GM04503 (cell line): ENCODE measurements around the gene PEAR1.
"Not testable (repeated sequence)": the region's sequence is repeated elsewhere in the genome, so short reads cannot be mapped to it uniquely, and the experiment has no call there.

Experiments
- DNase-seq: peaks from one replicate; pipeline ENCODE4 v3.0.0-alpha.2; 2012; ENCODE audit warnings: low read depth

The PEAR1 gene

DNA sequence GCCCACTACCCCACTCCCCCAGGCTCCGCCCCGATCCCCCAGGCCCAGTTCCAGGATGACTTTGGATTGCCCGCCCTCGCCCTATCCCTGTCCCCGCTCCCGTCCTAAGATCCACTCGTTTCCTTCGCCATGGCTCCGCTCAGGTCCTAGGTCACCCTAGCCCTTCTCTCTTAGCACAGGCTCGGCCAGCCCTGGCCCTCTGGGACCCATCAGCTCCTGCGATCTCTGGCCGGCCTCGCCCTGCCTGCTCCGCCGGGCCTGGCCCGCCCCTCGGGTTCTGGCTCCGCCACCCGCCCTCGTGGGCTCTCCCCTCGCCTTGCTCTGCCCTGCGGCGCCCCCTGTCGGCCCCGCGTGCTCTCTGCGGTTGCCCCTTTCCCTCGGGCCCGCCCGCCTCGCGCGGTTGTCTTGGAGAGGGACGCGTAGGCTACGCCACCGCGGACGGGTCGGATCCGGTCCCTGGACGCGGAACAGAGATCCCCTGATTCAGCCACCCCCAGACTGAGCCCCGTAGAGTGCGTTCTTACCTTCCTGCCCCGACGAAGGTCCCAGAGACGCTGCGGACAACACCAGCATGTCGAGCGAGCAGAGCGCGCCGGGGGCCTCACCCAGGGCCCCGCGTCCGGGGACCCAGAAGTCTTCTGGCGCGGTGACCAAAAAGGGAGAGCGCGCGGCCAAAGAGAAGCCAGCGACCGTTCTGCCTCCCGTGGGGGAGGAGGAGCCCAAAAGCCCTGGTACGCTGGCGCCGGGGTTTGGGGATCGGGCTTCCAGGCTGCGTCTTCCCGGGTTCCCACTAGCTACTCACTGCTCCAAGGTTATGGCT lies 26.9 kb downstream of the PEAR1 start, which contains the start of gene LRRC71:
TSS of gene LRRC71 (plus strand) at position 400 of the 820 bp plus-strand sequence. CDS start at position 572, 172 bp downstream.
- no peak for DNase-seq

DNA sequence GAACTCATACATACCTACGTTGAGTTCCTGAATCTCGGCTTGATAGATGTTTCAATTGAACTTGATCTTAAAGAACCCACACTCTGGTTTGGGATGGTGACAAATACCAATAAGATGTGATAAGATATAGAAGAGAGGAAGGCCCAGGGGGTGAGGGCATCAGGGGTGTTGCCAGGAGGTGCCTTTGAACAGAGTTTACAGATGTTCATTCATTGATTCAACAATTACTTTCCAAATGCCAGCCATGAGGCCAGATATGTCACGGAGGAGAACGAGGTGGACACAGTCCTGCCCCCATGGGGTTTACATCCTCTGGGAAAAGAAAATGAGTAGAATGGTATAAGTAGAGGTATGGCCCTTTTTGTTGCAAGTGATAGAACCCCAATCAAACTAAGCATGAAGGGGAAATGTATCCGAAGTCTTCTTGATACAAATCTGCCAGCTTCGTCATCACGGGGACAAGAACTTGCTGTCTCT lies 27.6 kb downstream of the PEAR1 start:
- no peak for DNase-seq

DNA sequence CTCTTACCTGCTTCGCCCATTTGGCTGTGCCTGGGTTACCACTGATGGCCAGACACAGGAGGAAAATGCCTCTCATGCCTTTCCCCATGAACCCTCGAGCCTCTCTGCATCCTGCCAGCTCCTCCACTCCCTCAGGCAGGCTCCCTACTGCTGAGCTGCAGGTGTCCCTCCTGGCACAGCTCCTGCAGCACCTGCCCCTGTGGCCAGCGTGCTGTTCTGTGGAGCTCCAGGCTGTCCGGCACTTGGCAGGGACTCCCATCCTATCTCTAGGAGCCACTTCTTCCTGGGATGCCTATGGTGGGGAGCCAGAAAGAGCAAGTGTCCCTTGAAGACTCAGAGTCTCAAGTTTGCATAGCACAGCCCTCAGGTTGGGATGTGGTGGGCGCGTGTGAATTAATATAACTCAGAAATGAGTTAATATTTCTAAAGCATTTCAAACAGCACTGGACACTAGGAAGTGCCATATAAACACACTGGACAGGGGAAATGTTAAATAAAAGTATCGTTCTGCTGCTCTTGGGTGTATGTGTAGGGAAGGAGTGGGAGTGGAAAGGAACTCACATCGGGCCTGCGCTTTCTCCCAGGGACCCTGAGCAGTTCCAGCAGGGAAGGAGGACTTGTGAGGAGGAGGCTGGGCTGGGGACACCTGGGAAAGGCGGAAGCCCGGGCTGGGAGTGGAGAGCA lies 29.6 kb downstream of the PEAR1 start:
- no peak for DNase-seq

DNA sequence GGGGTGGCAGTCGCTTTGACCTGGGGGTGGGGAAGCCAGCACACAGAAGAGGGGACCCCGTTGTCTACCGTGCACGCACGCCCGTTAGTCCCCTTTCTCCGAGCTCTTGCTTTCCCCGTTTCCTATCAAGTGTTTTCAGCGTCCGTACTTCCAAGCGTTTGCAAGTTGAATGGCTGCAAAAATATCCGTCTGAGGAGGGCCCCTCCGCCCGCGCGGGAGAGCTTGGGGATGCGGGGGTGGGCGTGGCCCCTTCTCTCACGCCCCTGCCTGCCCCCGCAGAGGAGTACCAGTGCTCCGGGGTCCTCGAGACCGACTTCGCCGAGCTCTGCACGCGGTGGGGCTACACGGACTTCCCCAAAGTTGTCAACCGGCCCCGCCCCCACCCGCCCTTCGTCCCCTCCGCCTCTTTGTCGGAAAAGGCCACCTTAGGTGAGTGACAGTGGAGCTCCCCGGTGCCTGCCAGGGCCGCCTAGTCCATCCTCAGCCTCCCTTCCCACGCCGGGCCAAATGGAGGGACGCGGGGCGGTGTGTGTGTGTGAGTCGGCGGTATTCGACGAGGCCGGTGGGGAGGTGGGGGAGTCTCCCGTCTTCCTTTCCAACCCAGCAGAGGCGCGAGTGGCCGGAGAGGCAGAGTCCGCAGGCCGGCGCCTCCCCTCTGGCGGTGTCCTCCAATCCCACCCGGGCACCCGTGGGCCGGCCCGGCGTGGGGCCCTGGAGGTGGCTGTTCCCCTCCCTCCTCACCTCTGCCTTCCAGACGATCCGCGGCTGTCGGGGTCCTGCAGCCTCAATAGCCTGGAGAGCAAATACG lies 30.4 kb downstream of the PEAR1 start:
- no peak for DNase-seq

DNA sequence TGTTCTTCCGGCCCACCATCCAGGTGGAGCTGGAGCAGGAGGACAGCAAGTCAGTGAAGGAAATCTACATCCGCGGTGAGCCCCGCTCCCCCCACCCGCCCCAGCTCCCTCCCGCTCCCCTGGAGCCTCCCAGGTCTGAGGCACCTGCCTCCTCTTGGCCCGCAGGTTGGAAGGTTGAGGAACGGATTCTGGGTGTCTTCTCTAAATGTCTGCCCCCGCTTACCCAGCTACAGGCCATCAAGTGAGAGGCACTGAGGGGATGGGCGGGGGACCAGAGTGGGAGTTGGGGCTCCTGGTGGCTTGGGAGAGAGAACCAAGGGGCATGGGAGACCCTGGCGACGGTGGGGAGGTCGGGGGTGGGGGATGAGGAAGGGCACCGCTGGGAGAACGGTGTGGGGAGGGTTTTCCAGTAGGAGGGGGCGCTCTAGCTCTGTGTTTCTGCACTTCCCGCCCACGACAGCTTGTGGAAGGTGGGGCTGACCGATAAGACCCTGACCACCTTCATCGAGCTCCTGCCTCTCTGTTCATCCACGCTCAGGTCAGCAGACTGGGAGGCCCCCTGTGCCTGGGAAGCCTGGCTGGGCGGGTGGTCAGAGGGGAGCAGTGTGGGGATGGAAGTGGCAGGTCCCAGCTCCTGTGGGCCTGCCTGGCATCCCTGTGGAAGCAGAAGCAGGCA lies 31.1 kb downstream of the PEAR1 start:
- DNase-seq = no peak

DNA sequence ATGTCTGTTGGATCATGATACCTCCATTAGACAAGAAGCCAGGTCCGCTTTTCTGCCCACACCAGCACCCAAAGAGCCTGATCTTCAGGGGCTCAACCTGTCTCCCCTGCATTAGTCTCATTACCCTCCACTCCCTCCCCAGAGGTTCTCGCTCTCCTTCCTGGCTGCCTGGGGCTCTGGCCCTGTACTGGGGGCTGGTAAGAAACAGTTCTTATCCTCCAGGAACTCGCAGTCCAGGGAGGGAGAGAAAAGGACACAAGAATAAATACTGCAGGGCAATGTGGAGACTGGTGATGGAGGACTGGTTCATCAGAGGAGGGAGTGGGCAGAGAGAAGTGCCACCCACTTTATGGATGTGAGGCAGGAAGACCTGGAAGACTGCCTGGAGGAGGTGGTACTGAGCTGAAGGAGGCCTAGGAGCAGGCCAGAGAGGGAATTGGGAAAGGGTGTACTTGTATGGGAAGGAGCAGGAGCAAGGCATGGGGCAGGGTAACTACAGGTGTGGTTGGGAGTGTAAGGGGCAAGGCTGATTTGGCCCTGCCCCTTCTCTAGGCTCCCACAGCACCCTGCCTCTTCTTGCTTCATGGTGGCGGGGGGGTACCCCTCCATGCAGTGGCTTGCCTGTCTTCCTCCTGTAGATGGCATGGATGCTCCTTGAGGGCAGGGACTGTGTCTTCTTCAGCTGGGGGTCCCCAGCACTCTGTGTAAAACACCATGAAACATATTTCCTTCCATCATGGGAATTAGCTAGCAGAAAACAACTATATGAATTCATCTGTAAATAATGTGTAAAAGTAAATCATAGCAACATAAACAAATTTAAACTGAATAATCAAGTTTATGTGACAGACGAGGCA lies 31.9 kb downstream of the PEAR1 start:
- DNase-seq = no peak

DNA sequence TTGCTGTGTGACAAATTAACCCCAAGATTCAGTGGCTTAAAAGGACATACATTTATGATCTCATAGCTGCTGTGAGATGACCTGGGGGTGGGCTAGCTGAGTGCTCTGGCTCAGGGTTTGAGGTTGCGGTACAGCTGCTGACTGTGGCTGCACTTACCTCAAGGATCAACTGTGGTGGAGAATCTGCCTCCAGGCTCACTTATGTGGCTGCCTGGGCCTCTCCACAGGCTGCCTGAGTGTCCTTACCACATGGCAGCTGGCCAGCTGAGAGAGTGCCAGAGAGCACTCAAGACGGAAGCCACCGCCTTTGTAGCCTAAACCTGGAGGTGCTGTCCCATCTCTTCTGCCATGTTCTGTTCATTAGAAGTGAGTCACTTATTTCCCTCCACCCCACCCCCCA lies 32.7 kb downstream of the PEAR1 start:
- no peak for DNase-seq

DNA sequence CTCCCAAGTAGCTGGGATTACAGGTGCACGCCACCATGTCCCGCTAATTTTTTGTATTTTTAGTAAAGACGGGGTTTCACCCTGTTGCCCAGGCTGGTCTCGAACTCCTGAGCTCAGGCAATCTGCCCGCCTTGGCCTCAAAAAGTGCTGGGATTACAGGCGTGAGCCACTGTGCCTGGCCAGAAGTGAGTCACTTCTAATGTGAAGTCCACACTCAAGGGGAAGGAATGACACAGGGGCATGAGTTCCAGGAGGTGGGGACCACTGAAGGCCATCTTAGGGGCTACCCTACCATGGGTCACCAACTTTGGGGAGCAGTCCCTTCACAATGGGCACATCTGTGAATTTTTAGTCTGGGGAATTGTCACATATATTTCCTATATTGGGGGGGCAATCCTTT lies 33.2 kb downstream of the PEAR1 start:
- not testable (repeated sequence) for DNase-seq

DNA sequence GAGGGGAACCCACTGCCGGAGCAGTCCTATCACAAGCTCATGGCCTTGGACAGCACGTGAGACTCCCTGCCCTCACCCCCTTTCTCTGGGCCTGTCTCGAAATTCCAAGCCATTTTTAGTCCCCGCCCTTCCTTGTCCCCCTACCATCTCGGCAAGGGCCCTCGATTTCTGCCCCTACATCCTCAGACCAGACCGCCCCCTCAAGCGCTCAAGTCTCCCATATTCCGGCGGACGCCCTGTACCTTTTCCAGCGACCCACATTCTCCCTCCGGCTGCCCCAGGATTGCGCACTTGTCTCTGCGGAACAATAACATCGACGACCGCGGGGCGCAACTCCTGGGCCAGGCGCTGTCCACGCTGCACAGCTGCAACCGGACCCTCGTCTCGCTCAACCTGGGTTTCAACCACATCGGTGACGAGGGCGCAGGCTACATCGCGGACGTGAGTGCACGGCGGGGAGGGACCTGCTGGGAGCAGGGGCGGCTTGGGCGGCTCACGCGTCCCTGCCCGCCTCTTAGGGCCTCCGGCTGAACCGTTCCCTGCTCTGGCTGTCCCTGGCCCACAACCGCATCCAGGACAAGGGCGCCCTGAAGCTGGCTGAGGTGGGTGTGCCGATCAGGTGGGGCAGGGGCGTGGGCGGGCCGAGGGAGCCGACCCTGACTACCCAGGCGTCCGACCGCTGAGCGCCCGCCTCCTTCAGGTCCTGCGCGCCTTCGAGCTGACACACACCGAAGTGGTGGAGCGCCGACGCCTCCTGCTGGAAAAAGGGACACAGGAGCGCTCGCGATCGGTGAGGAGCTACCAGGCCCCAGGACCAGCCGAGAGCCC lies 33.9 kb downstream of the PEAR1 start:
- no peak for DNase-seq

DNA sequence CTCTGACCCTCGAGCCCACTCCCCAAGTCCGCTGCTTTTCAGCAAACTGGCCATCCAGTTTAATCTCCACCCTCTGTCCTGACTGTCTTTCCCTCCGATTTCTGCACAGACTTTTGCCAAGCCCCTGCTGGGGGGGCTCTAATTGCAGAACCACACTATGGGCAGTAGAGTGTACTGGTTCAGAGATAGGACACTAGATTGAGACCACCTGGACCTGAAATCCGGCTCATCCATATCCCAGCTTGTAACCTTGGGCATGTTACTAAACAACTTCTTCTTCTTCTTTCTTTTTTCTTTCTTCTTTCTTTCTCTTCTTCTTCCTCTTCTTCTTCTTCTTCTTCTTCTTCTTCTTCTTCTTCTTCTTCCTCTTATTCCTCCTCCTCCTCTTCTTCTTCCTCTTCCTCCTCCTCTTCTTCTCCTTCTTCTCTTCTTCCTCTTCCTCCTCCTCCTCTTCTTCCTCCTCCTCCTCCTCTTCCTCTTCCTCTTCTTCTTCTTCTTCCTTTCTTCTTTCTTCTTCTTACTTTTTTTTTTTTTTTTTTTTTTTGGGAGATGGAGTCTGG lies 34.6 kb downstream of the PEAR1 start:
- no peak for DNase-seq

DNA sequence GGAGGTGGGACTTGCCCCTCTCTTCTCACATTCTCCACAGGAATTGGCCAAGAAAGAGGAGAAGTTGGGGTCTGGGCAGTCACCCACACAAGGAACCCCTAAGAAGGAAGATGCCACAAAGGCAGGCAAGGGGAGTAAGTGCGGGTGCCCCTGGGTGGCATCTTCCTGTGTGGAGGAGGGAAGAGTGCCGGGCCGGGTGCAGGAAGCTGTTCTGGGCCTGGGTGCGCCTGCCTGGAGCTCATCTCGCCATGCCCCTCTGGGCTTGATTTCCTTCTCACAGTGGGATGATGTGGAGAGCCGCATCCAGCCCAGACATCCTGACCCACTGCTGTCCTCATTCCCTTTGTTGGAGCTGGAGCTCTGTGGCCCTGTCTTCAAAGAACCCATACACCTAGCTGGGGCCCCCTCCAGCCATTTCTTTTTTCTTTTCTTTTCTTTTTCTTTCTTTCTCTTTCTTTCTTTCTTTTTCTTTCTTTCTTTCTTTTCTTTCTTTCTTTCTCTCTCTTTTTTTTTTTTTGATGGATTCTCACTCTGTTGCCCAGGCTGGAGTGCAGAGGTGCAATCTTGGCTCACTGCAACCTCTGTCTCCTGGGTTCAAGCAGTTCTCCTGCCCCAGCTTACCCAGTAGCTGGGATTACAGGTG lies 36.2 kb downstream of the PEAR1 start:
- no peak for DNase-seq

DNA sequence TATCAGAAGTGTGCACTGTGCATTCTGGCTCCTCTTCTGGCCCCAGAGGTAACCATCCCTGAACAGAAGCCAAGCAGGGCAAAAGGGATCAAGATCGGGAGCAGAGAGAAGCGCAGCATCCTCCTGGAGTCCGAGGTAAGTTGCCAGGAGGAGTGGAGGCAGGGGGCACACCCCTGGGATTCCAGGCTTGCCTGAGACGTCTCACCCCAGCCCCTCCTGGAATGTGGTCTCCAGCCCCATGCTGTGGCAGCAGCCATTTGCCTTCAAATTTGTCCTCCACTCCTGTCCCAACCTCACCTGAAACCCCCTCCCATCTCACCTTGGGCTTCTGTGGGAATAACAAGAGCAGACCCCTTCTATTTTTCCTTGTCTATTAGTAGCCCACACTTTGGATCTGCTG lies 37.0 kb downstream of the PEAR1 start:
- no peak for DNase-seq

DNA sequence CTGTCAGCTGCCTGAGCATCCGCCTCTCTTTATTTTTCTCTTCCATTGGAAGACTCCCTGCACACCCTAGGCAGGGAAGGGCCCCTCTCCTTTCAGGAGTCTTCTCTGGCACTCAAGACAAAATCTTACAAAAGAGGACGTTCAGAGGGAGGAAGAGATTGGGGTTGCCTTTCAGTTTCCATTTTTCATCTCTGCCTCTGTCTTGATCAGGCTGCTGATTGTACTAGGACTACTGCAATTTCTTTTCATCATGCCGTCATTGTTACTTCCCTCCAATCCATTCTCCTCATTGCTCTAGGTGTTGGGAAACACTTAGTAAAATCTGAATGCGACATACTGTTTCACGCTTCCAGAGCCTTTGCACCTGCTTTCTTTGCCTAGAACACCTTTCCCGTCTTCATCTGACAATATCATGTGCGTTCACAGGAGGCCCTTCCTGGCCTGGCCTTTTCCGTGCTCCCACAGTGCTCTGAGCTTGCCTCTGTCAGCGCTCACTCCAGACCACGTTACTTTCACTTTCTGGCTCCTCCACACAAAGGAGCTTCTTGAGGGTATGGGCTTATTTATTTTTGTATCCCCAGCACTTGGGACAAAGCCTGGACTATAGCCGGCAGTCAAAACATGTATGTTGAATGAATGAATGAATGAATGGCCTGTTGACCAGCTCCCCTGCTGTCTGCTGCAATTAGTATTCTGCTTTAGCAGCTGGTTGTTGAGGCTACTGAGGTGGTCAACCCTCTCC lies 37.9 kb downstream of the PEAR1 start:
- DNase-seq = no peak

DNA sequence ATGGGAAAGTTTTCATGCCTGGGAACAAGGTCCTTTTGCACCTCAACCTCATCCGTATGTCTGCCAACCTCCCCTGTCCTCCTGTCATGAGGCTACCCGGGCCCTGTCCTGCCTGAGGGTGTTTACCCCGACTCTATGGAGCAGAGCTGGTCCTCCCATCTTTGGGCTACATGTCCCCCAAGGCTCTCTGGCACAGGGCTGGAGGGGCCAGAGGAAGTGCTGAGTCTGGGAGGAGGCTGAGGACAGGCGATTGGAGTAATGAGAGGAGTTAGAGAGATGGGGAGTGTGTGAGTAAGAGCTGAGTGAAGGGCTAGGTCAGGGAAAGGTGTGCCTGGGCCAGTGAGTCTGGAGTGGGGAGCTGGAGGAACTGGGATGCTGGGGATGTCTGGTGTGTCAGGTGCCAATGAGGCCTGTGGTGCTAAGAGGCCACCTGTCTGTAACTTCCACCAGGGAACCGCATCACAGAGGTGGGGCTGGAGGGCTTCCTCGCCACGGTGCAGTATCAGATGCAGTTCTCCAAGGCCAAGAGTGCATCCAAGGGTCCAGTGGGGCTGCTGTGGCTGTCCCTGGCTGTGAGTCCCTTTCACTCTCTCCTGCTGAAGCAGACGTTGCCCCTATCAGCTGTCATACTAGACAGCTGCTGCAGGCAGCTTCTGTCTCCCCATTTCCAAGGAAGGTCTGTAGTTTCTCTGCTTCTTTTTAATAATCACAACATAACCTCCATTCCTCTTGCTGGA lies 38.6 kb downstream of the PEAR1 start:
- no peak for DNase-seq

DNA sequence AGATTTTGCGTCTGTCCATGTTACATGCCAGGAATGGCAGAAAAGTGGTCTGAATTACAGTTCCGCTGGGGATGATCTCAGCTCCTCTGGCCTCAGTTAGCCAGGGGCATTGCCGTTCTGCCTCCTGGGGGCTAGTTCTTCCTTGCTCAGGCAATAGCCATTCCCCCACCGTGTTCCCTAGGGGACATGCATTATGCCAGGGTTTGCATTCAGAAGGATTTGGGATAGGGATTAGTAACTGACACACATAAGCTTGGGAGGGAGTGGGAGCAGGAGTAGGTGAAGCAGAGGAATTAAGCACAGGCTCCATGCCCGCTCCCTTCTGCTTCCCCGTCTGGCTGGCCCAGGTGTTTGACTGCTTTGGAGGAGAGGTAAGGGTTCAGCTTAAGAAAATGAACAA lies 39.6 kb downstream of the PEAR1 start:
- DNase-seq = no peak

DNA sequence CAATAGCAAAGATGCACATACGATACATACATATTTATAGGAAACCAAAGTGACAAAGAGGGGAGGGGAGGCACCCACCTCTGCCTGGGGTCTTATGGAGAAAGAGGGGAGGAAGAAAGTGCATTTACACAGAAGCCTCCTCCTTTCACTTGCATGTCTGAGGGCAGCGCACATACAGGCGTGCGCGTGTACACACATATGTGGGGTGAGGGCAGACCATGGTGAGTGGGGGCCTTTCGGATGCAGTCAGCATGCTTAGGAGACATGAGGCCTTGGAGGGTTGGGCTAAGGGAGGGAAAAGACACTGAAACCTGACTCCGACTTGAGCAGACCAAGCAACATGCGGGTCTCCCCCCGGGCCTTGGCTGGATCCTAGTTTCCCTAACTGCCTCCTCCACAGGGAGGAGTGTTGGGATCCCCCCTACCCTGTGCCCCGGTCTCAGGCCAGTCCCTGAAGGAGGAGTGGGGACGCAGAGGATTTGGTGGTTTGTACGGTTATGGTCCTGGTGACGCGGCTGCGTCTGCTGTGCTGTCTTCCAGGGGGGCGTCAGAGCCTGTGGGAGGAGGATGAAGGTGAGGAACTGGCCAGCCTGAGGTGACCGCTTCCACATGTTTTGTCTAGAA lies 42.1 kb downstream of the PEAR1 start:
- DNase-seq = no peak

DNA sequence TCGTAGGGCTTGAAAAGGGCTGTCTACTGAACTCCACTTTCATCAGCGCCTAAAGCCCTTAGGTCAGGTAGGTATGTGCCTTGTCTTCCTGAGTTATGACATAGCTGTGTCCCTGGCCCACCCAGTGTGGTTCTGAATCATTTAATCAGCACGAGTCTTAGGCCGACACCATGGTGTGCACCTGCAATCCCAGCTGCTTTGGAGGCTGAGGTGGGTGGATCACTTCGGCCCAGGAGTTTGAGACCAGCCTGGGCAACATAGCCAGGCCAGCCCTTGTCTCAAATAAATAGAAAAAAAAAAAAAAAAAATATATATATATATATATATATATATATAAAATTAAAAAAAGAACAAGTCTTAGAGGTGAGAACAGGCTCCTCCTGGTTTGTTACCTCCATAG lies 42.7 kb downstream of the PEAR1 start:
- no peak for DNase-seq
